Measurements from ENCODE around the gene UPF1.

UPF1 gene

DNA sequence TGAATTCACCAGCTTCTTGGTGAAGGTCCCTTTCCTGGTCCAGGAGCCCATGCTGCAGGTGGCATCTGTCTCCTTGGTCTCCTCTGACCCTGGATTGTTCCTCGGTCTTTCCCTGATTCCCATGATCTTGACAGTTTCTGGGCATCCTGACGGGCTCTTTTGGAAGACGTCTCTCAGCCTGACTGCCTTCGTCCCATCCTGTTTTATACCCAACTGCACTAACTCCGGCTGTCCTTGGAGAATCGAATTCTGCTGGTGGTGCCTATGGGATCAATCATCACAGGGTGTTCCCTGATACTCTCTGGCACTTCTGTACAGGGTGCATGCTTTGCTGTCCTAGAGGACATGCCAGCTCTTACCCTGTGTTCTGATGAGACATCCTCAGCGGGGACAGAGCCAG, 45.1 kb downstream of the UPF1 start:
- Histone ChIP-seq H3K9me2 (replicated peaks; ENCODE audit: insufficient read depth, low read length) (no peaks in the 10 kb centered on the region), H3K27me3 (ENCODE audit: low read length) (no peaks in the 10 kb centered on the region), H3K9ac (ENCODE audit: low read length) (no peak overlapping the region), H3K4me2 (ENCODE audit: low read depth, low read length, poor library complexity, severe bottlenecking) (no peak overlapping the region), H3K79me2 (ENCODE audit: insufficient read depth, low read length) (no peaks in the 10 kb centered on the region), H3F3A (ENCODE audit: insufficient read depth) (no peaks in the 10 kb centered on the region), H3K9me3 (ENCODE audit: insufficient read depth, low read length) (no peaks in the 10 kb centered on the region), H3K4me3 (ENCODE audit: insufficient read depth, low read length, poor library complexity, severe bottlenecking) (no peak overlapping the region), H3K27ac (ENCODE audit: low read depth, low read length) (no peak overlapping the region), H4K20me1 (ENCODE audit: low read depth, low read length) (no peaks in the 10 kb centered on the region), H2AFZ (ENCODE audit: low read depth, low read length, severe bottlenecking) (no peak overlapping the region), H3K36me3 (ENCODE audit: low read length) (no peaks in the 10 kb centered on the region)
- no peak for TF ChIP-seq EZH2phosphoT487 (conservative IDR thresholded peaks at IDR 0.05; ENCODE audit: low read length)
- TF ChIP-seq, protein P1, sequence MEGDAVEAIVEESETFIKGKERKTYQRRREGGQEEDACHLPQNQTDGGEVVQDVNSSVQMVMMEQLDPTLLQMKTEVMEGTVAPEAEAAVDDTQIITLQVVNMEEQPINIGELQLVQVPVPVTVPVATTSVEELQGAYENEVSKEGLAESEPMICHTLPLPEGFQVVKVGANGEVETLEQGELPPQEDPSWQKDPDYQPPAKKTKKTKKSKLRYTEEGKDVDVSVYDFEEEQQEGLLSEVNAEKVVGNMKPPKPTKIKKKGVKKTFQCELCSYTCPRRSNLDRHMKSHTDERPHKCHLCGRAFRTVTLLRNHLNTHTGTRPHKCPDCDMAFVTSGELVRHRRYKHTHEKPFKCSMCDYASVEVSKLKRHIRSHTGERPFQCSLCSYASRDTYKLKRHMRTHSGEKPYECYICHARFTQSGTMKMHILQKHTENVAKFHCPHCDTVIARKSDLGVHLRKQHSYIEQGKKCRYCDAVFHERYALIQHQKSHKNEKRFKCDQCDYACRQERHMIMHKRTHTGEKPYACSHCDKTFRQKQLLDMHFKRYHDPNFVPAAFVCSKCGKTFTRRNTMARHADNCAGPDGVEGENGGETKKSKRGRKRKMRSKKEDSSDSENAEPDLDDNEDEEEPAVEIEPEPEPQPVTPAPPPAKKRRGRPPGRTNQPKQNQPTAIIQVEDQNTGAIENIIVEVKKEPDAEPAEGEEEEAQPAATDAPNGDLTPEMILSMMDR (IDR thresholded peaks at IDR 0.05; ENCODE audit: insufficient read depth, low read length, poor library complexity, severe bottlenecking): no peak

DNA sequence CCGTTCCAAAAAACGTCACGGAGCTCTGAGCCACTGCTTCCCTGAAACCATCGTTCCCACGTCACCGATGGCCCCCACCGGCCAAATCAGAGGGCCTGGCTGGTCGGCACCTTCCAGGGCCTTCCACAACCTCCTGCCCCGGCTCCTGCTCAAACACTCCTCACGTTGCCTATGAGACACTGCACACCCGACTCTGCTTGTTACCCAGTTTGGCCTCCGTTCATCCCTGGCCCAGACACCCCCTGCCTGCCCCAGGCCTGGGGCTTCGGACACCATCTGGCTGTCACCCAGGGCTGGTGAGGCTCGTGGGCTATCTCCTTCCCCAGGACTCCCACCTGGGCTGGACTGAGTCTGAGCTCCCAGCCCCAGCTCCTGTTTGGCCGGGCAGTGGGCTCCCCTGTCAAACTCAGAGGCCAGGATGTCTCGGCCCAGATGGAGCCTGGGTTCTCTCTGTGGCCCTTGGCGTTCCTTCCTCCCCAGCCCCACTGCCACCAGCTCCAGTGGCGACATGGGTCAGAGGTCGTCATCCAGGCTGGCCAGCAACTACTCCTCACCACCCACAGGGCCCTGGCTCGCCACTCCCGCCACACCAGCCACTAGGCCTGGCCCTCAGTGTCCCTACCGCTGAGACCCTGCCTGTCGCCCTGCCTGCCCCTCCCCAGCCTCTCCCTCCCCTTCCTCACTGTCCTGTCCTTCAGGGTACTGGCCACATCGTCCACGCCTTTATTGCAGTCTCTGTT, 46.5 kb downstream of the UPF1 start:
- Histone ChIP-seq H3K36me3 (ENCODE audit: low read length) (no peaks in the 10 kb centered on the region), H3K27ac (ENCODE audit: low read depth, low read length) (no peak overlapping the region), H2AFZ (ENCODE audit: low read depth, low read length, severe bottlenecking) (no peak overlapping the region), H3K27me3 (ENCODE audit: low read length) (no peaks in the 10 kb centered on the region), H3K79me2 (ENCODE audit: insufficient read depth, low read length) (no peaks in the 10 kb centered on the region), H3K9me2 (replicated peaks; ENCODE audit: insufficient read depth, low read length) (no peaks in the 10 kb centered on the region), H3K4me2 (ENCODE audit: low read depth, low read length, poor library complexity, severe bottlenecking) (no peak overlapping the region), H4K20me1 (ENCODE audit: low read depth, low read length) (no peaks in the 10 kb centered on the region), H3K4me3 (ENCODE audit: insufficient read depth, low read length, poor library complexity, severe bottlenecking) (no peak overlapping the region), H3K9me3 (ENCODE audit: insufficient read depth, low read length) (no peaks in the 10 kb centered on the region), H3K9ac (ENCODE audit: low read length) (no peak overlapping the region), H3F3A (ENCODE audit: insufficient read depth) (no peaks in the 10 kb centered on the region)
- TF ChIP-seq EZH2phosphoT487 (conservative IDR thresholded peaks at IDR 0.05; ENCODE audit: low read length): no peak
- TF ChIP-seq, protein P1 (IDR thresholded peaks at IDR 0.05; ENCODE audit: insufficient read depth, low read length, poor library complexity, severe bottlenecking): no peak

DNA sequence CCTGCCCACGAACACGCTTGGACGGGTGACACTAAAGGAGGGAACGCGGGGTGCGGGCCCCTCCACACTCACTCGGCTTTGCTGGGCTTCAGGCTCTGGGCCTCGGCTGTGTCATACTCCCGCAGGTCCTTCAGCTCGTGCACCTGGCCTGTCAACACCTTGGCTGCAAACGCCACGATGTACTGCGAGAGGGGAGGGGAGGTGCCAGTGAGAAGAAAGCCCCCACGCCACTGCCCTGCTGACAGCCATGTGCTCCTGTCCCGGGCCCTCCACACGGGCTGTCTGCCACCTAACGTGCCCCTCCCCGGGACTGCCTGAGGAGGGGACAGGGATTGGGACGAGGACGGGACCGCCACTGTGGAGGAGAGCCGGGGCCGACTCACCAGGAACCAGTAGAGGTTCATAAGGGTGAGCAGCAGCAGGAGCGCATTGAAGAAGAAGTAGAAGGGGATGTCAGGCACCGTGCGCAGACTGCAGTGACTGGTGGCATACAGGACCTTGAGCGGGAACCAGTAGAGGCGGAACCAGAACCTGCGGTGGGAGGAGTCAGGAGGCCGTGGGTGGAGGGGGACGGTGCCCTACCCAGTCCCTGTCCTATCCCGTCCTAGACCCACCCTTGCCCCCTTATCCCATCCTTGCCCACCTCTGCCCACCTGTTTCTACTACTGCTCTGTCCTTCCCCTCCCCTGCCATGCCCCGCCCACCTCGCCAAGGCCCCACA, 47.3 kb downstream of the UPF1 start:
- no peaks in the 10 kb centered on the region for H3K36me3 ChIP-seq (ENCODE audit: low read length)
- no peak overlapping the region for H3K9ac ChIP-seq (ENCODE audit: low read length)
- no peaks in the 10 kb centered on the region for H3K27me3 ChIP-seq (ENCODE audit: low read length)
- H2AFZ ChIP-seq (ENCODE audit: low read depth, low read length, severe bottlenecking): no peak overlapping the region
- TF ChIP-seq, protein P1 (IDR thresholded peaks at IDR 0.05; ENCODE audit: insufficient read depth, low read length, poor library complexity, severe bottlenecking): no peak
- no peak for TF ChIP-seq EZH2phosphoT487 (conservative IDR thresholded peaks at IDR 0.05; ENCODE audit: low read length)
- no peaks in the 10 kb centered on the region for H3K9me2 ChIP-seq (replicated peaks; ENCODE audit: insufficient read depth, low read length)
- no peak overlapping the region for H3K4me2 ChIP-seq (ENCODE audit: low read depth, low read length, poor library complexity, severe bottlenecking)
- no peaks in the 10 kb centered on the region for H3K9me3 ChIP-seq (ENCODE audit: insufficient read depth, low read length)
- H4K20me1 ChIP-seq (ENCODE audit: low read depth, low read length): no peaks in the 10 kb centered on the region
- H3K27ac ChIP-seq (ENCODE audit: low read depth, low read length): no peak overlapping the region
- no peak overlapping the region for H3K4me3 ChIP-seq (ENCODE audit: insufficient read depth, low read length, poor library complexity, severe bottlenecking)
- no peaks in the 10 kb centered on the region for H3K79me2 ChIP-seq (ENCODE audit: insufficient read depth, low read length)
- no peaks in the 10 kb centered on the region for H3F3A ChIP-seq (ENCODE audit: insufficient read depth)
